Neural progenitor cell (in vitro differentiated cells): ENCODE data around the gene PRRC2B.

Experiments
- CTCF ChIP-seq: fragments of 200-600 bp; sonication (generic); IDR thresholded peaks from 2 replicates; pipeline ENCODE4 v1.5.1; 2017; ENCODE audit warnings: antibody characterized with exemption, mild to moderate bottlenecking
- EZH2 ChIP-seq: fragments of 200-600 bp; sonication (generic); IDR thresholded peaks from 2 replicates; pipeline ENCODE4 v1.6.1; 2017; ENCODE audit warnings: antibody characterized with exemption, mild to moderate bottlenecking, moderate library complexity
- EZH2phosphoT487 ChIP-seq: fragments of 200-600 bp; sonication (generic); IDR thresholded peaks from 2 replicates; pipeline ENCODE4 v1.6.1; 2017; ENCODE audit warnings: antibody characterized with exemption

GRCh38 chr9:131441441-131441840 is 47.6 kb downstream of the PRRC2B start:
- TF ChIP-seq CTCF (no peak), EZH2 (no peak), EZH2phosphoT487 (no peak)
